HG03066 (cell line): ENCODE results near the gene FBXO2.

ENCODE experiments used
- ATAC-seq: cut with Tn5 transposase; IDR thresholded peaks from one replicate; pipeline ENCODE4 v1.9.1; 2021; ENCODE audit warnings: low read depth; ENCODE audit not compliant: unreplicated experiment

Gene FBXO2

GRCh38 chr1:11602424-11602823 lies 51.8 kb downstream of the FBXO2 start:
- no peak for ATAC-seq

- no peak for ATAC-seq
These were observed 53.4 kb downstream of the FBXO2 start for GRCh38 chr1:11600836-11601235.

GRCh38 chr1:11599891-11600576 lies 54.2 kb downstream of the FBXO2 start:
- ATAC-seq, result no peak

- no peak for ATAC-seq
These were observed 55.8 kb downstream of the FBXO2 start for GRCh38 chr1:11598461-11598860.
